ENCODE measurements around the gene ETFDH.
A peak's percentile ranks its signal among the peaks of the same experiment; 100 is the strongest.
"Not testable (repeated sequence)": the region's sequence is repeated elsewhere in the genome, so short reads cannot be mapped to it uniquely, and the experiment has no call there.

Gene ETFDH

DNA sequence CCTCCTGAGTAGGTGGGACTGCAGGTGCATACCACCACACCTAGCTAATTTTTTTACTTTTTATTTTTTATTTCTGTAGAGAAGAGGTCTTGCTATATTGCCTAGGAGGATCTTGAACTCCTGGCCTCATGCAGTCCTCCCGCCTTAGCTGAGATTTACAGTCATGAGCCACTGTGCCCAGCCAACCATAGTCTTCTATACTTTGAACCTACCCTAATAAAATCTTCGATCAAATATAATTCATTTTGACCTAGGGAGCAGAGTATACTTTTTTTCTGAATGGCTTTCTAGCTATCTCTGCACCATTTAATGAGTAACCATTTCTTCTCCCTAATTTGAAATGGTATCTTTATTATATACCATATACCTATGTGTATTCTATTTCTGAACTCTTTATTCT, 6.7 kb downstream of the ETFDH start:
- DNase-seq (ENCODE audit: low spot score) = no peak

DNA sequence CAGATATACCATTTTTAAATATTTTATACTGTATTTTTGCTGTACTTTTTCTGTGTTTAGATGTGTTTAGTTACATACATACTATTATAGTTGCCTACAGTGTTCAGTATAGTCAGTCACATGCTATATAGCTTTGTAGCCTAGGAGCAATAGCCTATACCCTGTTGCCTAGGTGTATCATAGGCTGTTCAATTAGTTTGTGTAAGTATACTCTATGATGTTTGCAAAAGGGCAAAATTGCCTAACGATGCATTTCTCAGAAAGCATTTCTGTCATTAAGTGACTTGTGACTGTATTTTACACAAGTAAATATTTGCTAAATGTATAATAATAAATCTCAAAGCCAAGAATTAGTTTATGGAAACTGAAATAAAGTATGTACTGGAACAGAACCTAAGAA, 9.5 kb downstream of the ETFDH start:
- no peak for DNase-seq (ENCODE audit: low spot score)

DNA sequence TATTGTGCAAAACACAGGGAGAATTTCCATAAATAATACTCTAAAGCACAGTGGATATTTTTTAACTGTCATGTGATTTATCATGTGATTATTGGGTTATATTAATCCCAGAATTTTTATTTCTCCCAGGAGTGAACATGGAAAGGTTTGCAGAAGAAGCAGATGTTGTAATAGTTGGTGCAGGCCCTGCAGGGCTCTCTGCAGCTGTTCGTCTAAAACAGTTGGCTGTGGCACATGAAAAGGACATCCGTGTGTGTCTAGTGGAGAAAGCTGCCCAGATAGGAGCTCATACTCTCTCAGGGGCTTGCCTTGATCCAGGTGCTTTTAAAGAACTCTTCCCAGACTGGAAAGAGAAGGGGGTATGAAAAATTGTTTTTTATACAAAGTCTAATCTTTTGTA, 10.0 kb downstream of the ETFDH start:
- no peak for DNase-seq (ENCODE audit: low spot score)

DNA sequence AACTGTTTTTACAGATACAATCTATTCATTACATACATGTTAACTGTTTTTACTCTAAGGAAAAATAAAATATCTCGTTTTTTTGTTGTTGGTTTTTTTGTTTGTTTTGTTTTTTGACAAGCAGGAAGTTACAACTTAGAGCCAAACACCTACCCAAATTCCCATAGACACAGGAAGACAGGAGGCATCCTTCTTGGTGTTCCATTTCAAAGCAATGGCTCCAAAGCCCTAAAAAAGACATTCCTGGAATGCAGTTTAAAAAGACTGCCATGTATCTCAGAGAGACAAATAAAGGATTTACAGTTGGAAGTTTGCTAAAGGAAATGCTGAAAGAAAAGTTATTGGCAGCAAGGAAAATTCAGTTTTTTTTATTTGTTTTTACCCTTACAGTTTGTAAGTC, 16.7 kb downstream of the ETFDH start:
- DNase-seq (ENCODE audit: low spot score) = no peak

DNA sequence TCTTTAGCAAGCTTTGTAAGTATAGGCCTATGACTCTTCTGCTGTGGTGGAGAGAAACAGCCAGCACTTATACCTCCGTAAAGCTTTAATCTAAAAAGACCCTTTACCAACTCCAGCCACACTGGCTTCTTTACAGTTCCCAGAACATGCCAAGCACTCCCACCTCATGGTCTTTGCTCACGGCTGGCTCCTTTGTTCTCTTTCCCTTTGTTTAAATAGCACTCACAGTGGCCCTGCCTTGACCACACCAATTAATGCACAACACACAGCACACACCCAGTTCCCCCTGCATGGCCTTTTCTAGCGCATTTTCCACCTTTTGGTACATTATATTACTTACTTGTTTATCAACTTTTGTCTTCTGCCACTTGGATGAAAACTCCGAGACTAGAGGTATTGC, 32.2 kb downstream of the ETFDH start:
- DNase-seq (ENCODE audit: low spot score) = no peak

DNA sequence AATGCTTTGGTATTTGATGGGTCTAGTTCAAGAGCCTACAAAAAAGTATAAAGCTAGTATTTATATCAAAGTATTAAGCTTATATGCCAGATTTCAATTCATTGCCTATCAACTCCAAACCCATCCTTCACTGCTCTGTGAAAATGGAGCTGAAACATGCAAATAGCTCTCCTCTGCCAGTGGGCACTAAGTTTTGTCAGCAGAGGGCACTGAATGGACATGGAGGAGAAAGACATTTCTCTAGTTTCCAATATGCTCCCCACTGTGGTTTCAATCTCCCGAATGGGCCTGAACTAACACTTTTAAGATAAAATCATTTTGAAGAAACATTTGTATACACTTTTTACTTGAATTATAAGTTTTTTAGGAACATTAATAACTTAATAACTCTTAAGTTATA, 38.7 kb downstream of the ETFDH start:
- no peak for DNase-seq (ENCODE audit: low spot score)

DNA sequence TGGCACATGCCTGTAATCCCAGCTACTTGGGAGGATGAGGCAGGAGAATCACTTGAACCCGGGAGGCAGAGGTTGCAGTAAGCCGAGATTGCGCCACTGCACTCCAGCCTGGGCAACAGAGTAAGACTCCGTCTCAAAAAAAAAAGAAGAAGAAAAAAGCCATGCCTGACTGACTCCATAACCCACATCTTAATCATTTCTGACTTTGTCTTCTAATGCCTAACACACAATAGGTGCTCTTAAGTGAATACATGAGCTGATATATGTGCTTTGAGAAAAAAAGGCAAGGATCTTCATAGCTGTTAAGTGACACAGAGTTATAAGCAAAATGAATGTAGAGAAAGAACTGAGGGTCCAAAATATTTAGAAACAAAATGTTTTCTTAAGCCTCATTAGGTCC, 40.5 kb downstream of the ETFDH start:
- not testable (repeated sequence) for DNase-seq (ENCODE audit: low spot score)

DNA sequence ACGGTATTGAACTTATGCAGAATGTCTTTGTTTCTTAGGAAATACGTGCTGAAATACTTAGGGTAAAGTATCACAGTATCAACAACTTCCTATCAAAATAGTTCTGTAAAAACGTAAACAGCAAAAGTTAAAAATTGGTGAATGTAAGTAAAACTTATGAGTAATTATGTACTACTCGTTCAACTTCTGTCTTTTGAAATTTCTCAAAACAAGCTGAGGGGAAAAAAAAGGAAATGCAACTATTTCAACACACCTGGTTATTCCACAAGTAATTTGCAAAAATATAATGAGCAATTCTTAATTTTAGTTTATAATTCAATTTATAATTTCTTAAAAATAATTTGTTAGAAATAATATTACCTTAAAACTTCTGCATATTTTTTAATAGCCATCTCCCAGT, 42.8 kb downstream of the ETFDH start:
- no peak for DNase-seq (ENCODE audit: low spot score)

- DNase-seq (ENCODE audit: low spot score) = no peak
These were observed 43.7 kb downstream of the ETFDH start for GRCh38 chr4:158715802-158716201.

DNA sequence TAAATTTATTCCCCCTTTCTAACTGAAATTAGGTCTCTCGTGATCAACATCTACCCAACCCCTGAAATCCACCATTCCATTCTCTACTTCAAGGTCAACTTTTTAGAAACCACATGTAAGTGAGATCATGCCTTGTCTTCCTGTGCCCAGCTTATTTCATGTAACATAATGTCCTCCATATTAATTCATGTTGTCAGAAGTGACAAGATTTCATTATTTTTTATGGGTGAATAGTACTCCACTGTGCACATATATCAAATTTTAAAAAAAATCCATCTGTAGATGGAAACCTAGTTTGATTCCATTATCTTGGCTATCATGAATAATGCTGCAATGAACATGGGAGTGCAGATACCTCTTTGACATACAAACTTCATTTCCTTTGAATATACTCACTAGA, 49.6 kb downstream of the ETFDH start:
- DNase-seq (ENCODE audit: low spot score) = no peak

- DNase-seq (ENCODE audit: low spot score) = peak; percentile 65
These were observed 50.3 kb downstream of the ETFDH start for GRCh38 chr4:158722291-158722916.

DNA sequence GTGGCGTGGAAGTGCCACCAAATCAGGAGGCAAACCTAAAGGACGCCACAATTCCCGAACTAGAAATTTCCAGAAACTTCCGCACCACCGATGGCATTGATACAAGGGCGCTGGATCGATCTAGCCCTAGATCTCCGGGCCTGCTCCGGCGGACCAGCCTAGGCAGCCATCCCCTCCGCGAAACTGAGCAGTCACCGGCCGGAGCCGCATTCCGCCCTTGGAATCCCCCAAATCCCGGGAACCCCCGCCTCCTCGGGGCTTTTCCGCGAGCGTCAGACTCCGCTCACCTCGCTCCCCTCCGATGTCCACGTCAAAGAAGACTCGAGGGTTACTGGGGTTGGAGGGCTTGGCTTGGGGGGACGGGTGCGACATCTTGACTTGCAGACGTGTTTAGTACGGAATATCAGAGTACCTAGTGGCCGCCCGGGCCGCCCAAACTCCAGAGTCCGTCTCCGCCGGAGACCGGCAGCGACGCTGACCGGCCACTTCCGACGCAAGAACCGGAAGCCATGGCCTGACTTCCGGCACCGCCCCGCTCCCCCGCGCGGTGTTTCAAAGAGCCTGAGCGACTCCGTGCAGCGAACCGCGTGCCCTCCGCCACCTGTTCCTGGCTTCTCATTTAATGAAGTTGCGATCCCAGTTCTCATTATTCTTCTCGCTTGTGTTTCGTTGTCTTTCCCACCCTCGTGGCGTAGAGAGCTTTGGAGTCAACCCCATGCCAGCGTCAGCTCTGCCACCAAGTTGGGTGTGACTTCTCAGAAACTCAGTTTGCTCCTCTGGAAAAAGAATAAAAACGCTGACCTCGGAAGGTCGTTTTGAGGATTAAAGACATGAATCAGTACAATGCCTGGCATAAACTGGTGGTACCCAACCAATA, 51.1 kb downstream of the ETFDH start, which contains the start of gene PPID:
TSS of gene PPID (minus strand) at position 480 of the 877 bp plus-strand sequence. CDS start at position 372, 108 bp downstream.
- peak; percentile 80 for DNase-seq (ENCODE audit: low spot score)

DNA sequence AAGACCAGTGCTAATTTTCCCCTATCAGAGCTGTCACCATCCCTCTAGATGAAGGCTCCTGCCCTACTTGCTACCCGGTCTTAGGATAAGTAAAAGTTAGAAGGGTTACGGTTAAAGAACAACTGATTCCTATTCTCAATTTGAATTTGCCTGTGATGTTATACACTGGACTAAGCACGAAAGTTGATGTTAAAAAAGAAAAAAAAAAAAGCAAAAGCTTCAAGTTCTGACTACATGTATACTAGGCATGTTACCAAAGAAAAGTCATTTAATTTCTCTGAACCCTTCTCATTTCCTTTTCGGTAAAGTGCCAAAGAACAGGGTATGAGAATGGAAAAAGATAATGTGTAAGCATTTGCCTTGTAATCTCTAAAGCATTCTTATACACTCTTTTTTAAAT, 52.5 kb downstream of the ETFDH start:
- DNase-seq (ENCODE audit: low spot score) = no peak

- no peak for DNase-seq (ENCODE audit: low spot score)
These were observed 54.5 kb downstream of the ETFDH start for GRCh38 chr4:158726633-158727032.

GRCh38 chr4:158728236-158728635, 56.1 kb downstream of the ETFDH start:
- DNase-seq (ENCODE audit: low spot score) = no peak

- DNase-seq (ENCODE audit: low spot score) = peak; percentile 85
These were observed 57.8 kb downstream of the ETFDH start for GRCh38 chr4:158729716-158730559.

GRCh38 chr4:158738866-158739265, 66.8 kb downstream of the ETFDH start:
- no peak for DNase-seq (ENCODE audit: low spot score)

- no peak for DNase-seq (ENCODE audit: low spot score)
These were observed 67.5 kb downstream of the ETFDH start for GRCh38 chr4:158739600-158739999.

DNA sequence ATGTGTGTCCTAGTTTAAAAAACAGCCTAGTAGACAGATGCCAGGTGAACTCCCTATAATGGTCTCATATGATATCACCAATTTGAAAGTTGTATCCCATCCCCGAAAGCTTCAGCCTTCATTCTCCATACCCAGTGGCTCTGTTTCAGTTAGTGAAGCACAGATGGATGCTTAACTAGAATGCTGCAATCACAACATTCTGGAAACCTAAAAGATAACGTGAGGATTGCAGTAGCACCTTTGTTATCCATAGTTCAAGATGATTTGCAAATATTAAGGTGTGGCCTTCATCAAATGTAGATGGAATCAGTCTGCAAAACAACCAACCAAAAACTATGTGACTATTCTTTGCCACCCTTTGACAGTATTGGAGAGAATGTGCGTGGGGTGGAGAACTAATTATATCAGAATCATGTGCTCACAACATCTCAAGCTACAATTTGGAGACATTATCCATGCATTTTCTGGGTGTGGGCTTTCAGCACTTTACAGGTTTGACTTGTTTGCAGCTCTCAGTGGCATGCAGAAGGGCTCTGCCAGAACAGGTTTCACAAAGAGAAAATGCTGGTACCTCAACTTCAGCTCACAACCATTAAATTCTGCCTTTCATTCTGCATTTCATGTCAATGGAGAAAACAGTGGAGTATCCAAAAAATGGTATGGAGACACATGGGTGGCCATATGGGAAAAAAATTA, 69.4 kb downstream of the ETFDH start:
- no peak for DNase-seq (ENCODE audit: low spot score)

DNA sequence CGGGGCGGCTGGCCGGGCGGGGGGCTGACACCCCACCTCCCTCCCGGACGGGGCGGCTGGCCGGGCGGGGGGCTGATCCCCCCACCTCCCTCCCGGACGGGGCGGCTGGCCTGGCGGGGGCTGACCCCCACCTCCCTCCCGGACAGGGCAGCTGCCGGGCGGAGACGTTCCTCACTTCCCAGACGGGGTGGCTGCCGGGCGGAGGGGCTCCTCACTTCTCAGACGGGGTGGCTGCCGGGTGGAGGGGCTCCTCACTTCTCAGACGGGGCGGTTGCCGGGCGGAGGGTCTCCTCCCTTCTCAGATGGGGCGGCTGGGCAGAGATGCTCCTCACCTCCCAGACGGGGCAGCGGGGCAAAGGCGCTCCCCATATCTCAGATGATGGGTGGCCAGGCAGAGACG, 74.4 kb downstream of the ETFDH start:
- DNase-seq (ENCODE audit: low spot score) = not testable (repeated sequence)

- DNase-seq (ENCODE audit: low spot score) = no peak
These were observed 78.3 kb downstream of the ETFDH start for GRCh38 chr4:158750379-158750778.
